ENCODE results near the gene MTRR.

DNA sequence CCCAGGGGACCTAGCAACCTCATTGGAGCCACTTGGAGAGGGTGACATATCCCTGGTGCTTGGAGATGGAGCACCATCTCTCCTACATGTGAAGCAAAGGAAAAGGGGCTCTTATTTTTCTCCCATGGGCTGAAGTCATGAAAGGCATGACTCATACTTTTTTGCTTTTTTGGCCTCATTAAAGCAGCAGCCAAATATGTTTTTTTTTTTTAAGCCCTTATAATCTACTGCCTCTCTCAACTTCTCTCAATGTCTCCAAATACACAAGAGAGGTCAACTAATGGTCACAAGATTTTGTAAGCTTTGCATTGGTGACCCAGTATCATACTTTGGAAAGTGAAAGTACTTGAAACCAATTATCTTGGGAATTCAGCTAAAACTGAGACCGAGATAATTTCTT lies 16.4 kb upstream of the MTRR start:
- TF ChIP-seq CTCF (conservative IDR thresholded peaks at IDR 0.05; ENCODE audit: low read length), result no peak
- no peak for TF ChIP-seq EZH2phosphoT487 (IDR thresholded peaks at IDR 0.05; ENCODE audit: borderline replicate concordance)
